ENCODE results near the gene MRTFA.

DNA sequence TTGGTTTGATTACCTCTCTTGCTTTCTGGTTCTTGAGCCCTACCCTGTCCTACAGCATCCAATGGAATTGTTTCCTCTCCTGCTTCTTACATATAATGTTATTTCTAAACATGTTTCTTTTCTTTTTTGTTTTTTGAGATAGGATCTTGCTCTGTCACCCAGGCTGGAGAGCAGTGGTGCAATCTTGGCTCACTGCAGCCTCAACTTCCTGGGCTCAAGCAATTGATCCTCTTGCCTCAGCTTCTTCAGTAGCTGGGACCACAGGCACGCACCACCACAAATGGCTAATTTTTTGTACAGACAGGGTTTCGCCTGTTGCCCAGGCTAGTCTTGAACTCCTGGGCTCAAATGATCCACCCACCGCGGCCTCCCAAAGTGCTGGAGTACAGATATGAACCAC lies 160.2 kb downstream of the MRTFA start:
- TF ChIP-seq, protein P1, sequence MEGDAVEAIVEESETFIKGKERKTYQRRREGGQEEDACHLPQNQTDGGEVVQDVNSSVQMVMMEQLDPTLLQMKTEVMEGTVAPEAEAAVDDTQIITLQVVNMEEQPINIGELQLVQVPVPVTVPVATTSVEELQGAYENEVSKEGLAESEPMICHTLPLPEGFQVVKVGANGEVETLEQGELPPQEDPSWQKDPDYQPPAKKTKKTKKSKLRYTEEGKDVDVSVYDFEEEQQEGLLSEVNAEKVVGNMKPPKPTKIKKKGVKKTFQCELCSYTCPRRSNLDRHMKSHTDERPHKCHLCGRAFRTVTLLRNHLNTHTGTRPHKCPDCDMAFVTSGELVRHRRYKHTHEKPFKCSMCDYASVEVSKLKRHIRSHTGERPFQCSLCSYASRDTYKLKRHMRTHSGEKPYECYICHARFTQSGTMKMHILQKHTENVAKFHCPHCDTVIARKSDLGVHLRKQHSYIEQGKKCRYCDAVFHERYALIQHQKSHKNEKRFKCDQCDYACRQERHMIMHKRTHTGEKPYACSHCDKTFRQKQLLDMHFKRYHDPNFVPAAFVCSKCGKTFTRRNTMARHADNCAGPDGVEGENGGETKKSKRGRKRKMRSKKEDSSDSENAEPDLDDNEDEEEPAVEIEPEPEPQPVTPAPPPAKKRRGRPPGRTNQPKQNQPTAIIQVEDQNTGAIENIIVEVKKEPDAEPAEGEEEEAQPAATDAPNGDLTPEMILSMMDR (IDR thresholded peaks at IDR 0.05): no peak
- TF ChIP-seq POLR2A (IDR thresholded peaks at IDR 0.05): no peak

All from uterus (tissue), 2 donors.